Heart right ventricle (tissue), 16 donors: ENCODE results near the gene PEX26. TPM values are rescaled to one million over a fixed set of nuclear protein-coding genes. Genes with fewer than 3 reads are reported as not detected.
A peak's percentile ranks its signal among the peaks of the same experiment; 100 is the strongest.
"Not testable (repeated sequence)": the region's sequence is repeated elsewhere in the genome, so short reads cannot be mapped to it uniquely, and the experiment has no call there.

Experiments
- ATAC-seq, 8 donors: fragments of 200-7000 bp; cut with Tn5 transposase; one replicate each; pipeline ENCODE4 v1.9.1; 2020; ENCODE audit warnings: mild to moderate bottlenecking in 8 of 8, moderate library complexity in 8 of 8, moderate number of reproducible peaks in 1 of 8
- DNase-seq, 2 donors: peaks; one replicate each; pipeline ENCODE4 v3.0.0-alpha.2; 2020
- H3K27ac ChIP-seq, 10 donors: fragments of 200-600 bp; sonication (generic) in 2 of 10; one replicate each; pipeline versions ENCODE4 v1.5.0 to v1.8.0; 2020 to 2022; ENCODE audit warnings: mild to moderate bottlenecking in 3 of 10
- H3K27me3 ChIP-seq, 7 donors: fragments of 200-600 bp; one replicate each; pipeline ENCODE4 v1.8.0; 2021 to 2022; ENCODE audit warnings: mild to moderate bottlenecking in 2 of 7
- H3K36me3 ChIP-seq, 9 donors: fragments of 200-600 bp; sonication (generic) in 1 of 9; one replicate each; pipeline versions ENCODE4 v1.5.0 to v1.8.0; 2020 to 2022; ENCODE audit warnings: mild to moderate bottlenecking in 2 of 9
- H3K4me1 ChIP-seq, 9 donors: fragments of 200-600 bp; sonication (generic) in 1 of 9; one replicate each; pipeline versions ENCODE4 v1.5.0 to v1.8.0; 2020 to 2022; ENCODE audit warnings: mild to moderate bottlenecking in 4 of 9
- H3K4me3 ChIP-seq, 10 donors: fragments of 200-600 bp; sonication (generic) in 2 of 10; one replicate each; pipeline versions ENCODE4 v1.5.0 to v1.8.0; 2020 to 2022; ENCODE audit warnings: mild to moderate bottlenecking in 7 of 10, moderate library complexity in 2 of 10
- H3K9me3 ChIP-seq, 11 donors: fragments of 200-600 bp in 10 of 11; sonication (generic) in 2 of 11; one replicate each; pipeline versions ENCODE4 v1.5.0 to v1.8.0; 2013 to 2022; ENCODE audit warnings: mild to moderate bottlenecking in 2 of 11, control low read depth in 1 of 11, moderate library complexity in 1 of 11
- WGBS, 2 donors: extraction: QIAGEN DNeasy Blood & Tissue Kit; methylation state at CpG; one replicate each; pipeline ENCODE4 v1.1.7; 2013; ENCODE audit warnings: inconsistent platforms in 1 of 2; 5-methylcytosine and 5-hydroxymethylcytosine counted together
- intact Hi-C, 10 donors: fragments of 100-400 bp; cut with DNase I; formaldehyde crosslinking; loops; one replicate each; pipeline versions ENCODE4 v1.11.1 to v1.14.2; 2022
- polyA plus RNA-seq, 2 donors: library from polyadenylated mRNA; stranded (reverse); fragments of 200-250 nt; gene quantifications; one replicate each; pipeline ENCODE4 v1.2.3, GENCODE V29; 2013
- total RNA-seq, 10 donors: library from RNA; stranded (reverse); fragmentation: NEBNext Ultra II Directional in 3 of 10; extraction: Animal tissue kit (Norgen Biotek cat#: 25700) in 3 of 10; gene quantifications; one replicate each; pipeline versions ENCODE4 v1.2.1 to v1.2.4, GENCODE V29; 2021 to 2023
- TF ChIP-seq, protein P1 (sequence below), 9 donors: fragments of 200-600 bp; sonication (generic) in 2 of 9; IDR thresholded peaks; one replicate each; pipeline versions ENCODE4 v1.5.0 to v1.8.0; 2021 to 2022; ENCODE audit warnings: antibody characterized with exemption in 9 of 9, mild to moderate bottlenecking in 5 of 9, moderate library complexity in 1 of 9
- donor health status: Arrhythmogenic right ventricular cardiomyopathy.
- donor health status: ischemic (EF 13 %, LVEDD 7.1; RV severe dilation, severe dysfunction).
- donor health status: healthy with polysubstance abuse.
- donor health status: DM: no; HTN: yes; CAD: no.
- donor health status: DM: no; HTN: no; CAD: no.
- donor health status: ischemic (EF 25% LVEDD 6.9; RV normal size, moderate dysfunction).
- donor health status: ischemic (EF 25% LVEDD 5.7; RV mildly dilated, moderate dysfunction).
- donor health status: healthy.
- donor health status: DM: yes; HTN: yes; CAD: no.
- donor health status: Ischemic cardiomyopathy.
- donor health status: ischemic (EF 35%, LVEDD 5.7; RV mildly dilated, moderate dysfunction).
- donor health status: nonischemic (EF 11% LVEDD 7.7; RV severe dilation, severe dysfunction).
- donor health status: DM: yes; HTN: yes; CAD: no.
- donor health status: PGD.
- donor health status: ischemic (EF 29% LVEDD 5.4; RV normal size, mild dysfunction).
- donor health status: nonischemic (EF 23%, LVEDD 6.1; RV moderate dilation, normal function).

Gene PEX26
- total and polyA plus RNA-seq, 12 donors = 8.3 to 27.1 (median 20.2) TPM

DNA sequence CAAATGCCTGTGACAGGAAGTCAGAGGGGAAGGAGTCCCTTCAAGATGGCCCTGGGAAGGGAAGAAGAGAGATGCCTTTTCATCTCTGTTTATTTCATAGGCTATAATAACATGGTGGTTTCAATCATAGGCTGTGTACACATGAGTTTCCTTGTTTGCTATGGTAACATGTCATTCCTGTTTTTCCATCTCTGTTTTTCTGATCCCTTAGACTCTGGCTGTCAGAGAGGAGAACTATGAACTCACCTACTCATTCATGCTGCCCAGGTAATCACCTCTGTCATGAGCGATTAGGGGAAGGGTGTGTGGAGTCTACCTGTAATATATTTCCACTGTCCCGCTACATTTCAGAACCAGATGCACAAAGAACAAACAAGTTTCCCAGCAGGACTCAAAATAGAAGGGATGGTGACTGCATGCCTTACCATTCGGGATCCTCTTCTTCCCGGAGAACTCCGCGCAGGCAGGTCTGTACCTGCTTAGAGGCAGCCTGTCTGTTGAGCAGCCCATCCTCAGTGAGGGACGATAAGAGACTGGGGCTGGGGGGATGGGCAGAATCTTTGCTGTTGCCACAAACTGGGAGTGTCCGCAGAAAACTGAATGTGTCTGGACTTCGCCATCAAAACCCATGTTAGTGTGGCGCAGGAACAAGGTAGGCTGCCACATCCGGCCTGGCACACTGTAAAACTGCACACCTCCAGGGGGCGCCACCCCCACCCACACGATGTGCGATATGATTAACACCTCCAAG lies 7.1 kb upstream of the PEX26 start:
- DNase-seq = no peak
- Histone ChIP-seq H3K36me3 (no peaks in the 10 kb centered on the region), H3K27ac (no peak overlapping the region), H3K4me1 (peaks cover 0 to 38% (median 7%) of the 10 kb centered on the region in 9 donors), H3K4me3 (no peak overlapping the region), H3K27me3 (peaks cover 0 to 7% (median 0%) of the 10 kb centered on the region in 7 donors), H3K9me3 (no peaks in the 10 kb centered on the region)
- intact Hi-C loops = loop anchor here in 9 of 10 donors (5.0 to 10.0 kb wide), 10 partner anchors 43 to 516 kb away; partner anchors contain the start of genes MICAL3 (in 2 of the 9) and BCL2L13 (in 1 of the 9)
- TF ChIP-seq, protein P1, sequence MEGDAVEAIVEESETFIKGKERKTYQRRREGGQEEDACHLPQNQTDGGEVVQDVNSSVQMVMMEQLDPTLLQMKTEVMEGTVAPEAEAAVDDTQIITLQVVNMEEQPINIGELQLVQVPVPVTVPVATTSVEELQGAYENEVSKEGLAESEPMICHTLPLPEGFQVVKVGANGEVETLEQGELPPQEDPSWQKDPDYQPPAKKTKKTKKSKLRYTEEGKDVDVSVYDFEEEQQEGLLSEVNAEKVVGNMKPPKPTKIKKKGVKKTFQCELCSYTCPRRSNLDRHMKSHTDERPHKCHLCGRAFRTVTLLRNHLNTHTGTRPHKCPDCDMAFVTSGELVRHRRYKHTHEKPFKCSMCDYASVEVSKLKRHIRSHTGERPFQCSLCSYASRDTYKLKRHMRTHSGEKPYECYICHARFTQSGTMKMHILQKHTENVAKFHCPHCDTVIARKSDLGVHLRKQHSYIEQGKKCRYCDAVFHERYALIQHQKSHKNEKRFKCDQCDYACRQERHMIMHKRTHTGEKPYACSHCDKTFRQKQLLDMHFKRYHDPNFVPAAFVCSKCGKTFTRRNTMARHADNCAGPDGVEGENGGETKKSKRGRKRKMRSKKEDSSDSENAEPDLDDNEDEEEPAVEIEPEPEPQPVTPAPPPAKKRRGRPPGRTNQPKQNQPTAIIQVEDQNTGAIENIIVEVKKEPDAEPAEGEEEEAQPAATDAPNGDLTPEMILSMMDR (IDR thresholded peaks at IDR 0.05) = peak in 4 of 9 donors; percentile 9 to 23 (median 13)
- WGBS, 2 donors = 82 to 84% methylated on average over 14 of the region's 14 CpGs
- ATAC-seq = no peak

DNA sequence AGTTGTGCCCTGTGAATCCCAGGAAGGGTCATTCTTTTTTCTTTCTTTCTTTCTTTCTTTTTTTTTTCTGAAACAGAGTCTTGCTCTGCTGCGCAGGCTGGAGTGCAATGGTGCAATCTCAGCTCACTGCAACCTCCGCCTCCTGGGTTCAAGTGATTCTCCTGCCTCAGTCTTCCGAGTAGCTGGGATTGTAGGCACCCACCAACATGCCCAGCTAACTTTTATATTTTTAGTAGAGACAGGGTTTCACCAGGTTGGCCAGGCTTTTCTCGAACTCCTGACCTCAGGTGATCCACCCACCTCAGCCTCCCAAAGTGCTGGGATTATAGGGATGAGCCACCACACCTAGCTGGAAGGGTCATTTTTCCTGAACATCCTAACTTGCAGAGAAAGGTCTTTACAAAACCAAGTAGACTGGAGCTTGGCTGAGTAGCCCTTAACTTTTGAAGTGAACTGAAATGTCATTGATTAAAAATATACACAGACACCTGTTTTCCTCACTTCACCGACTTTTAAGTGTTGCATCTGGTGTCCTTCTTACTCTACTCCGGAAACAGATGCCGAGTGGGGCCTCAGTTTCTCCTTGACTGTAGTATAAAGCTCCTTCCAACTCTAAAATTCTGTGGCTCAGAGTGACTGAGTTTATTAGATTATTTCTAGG lies 6.4 kb upstream of the PEX26 start:
- peaks cover 3 to 38% (median 14%) of the 10 kb centered on the region in 9 donors for H3K4me1 ChIP-seq
- H3K27me3 ChIP-seq, H3K27ac ChIP-seq, DNase-seq, H3K4me3 ChIP-seq, H3K9me3 ChIP-seq, ATAC-seq, H3K36me3 ChIP-seq: not testable (repeated sequence)
- intact Hi-C loops = loop anchor here in 9 of 10 donors (5.0 to 10.0 kb wide), 10 partner anchors 44 to 517 kb away; partner anchors contain the start of genes MICAL3 (in 2 of the 9) and BCL2L13 (in 1 of the 9)
- 83 to 90% methylated on average over 7 of the region's 7 CpGs for WGBS, 2 donors

DNA sequence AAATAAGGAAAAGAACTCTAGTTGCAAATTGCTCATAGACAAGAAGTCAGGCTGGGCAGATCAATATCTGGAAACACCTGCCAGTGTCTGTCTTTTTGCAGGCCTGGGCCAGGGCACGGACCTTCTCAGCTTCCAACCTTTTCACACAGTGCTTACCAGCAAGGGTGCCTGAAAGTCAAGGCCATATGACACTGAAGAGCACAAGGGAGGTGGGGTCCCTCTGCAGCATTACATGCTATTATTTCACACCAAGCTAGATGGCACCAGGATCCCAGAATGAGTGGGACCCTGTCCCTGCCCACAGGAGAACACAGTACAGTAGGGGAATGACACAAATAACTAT lies 5.9 kb upstream of the PEX26 start:
- DNase-seq (no peak), ATAC-seq (no peak)
- Histone ChIP-seq H3K27ac (no peak overlapping the region), H3K4me1 (peaks cover 7 to 42% (median 19%) of the 10 kb centered on the region in 9 donors), H3K9me3 (no peaks in the 10 kb centered on the region), H3K36me3 (no peaks in the 10 kb centered on the region), H3K4me3 (no peak overlapping the region), H3K27me3 (no peaks in the 10 kb centered on the region)
- WGBS, 2 donors = 46 to 65% methylated on average over 1 of the region's 1 CpG
- intact Hi-C loops = loop anchor here in 9 of 10 donors (2.0 to 10.0 kb wide), 11 partner anchors 45 to 517 kb away; partner anchors contain the start of genes MICAL3 (in 2 of the 9) and BCL2L13 (in 1 of the 9)
- TF ChIP-seq, protein P1 (IDR thresholded peaks at IDR 0.05) = no peak

DNA sequence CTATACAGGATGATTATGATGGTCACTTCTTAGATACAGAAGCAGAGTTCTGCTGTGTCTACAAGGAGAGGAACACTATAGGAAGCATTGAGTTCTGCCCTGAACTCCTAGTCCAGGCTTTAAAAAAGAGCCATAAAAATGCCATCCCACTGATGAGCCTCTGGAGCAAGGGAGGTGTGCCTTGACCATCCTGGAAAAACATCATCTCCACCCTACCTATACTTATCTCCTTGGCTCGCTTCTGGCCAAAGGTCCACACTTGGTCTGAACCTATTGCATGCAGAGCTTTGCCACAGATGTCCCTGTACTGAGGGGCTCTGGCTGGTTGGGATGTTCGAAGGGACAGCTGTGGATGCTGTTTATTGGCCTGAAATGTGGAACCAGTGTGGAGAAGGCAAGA lies 4.3 kb upstream of the PEX26 start:
- H3K36me3 ChIP-seq = no peaks in the 10 kb centered on the region

DNA sequence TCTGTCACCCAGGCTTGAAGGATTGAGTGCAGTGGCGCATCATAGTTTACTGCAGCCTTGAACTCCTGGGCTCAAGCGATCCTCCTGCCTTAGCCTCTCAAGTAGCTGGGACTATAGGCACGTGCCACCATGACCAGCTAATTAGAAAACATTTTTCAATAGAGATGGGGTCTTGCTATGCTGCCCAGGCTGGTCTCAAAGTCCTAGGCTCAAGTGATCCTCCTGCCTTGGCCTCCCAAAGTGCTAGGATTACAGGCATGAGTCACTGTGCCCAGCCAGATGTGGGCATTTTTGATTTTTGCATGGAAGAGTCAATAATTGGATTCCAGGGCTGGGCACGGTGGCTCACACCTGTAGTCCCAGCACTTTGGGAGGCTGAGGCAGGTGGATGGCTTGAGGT lies 3.9 kb upstream of the PEX26 start:
- not testable (repeated sequence) for ATAC-seq, H3K9me3 ChIP-seq, H3K27ac ChIP-seq, H3K27me3 ChIP-seq, DNase-seq, H3K36me3 ChIP-seq, H3K4me3 ChIP-seq
- H3K4me1 ChIP-seq = peaks cover 9 to 32% (median 24%) of the 10 kb centered on the region in 9 donors
- 91 to 95% methylated on average over 4 of the region's 4 CpGs for WGBS, 2 donors
- intact Hi-C loops = loop anchor here (1.0 to 10.0 kb wide), 13 partner anchors 47 to 519 kb away; partner anchors contain the start of genes MICAL3 (in 2 of the 10) and BCL2L13 (in 1 of the 10)

More for the DNA sequence above, 4.3 kb upstream of the PEX26 start:
- intact Hi-C loops = loop anchor here in 9 of 10 donors (2.0 to 10.0 kb wide), 11 partner anchors 46 to 519 kb away; partner anchors contain the start of genes MICAL3 (in 2 of the 9) and BCL2L13 (in 1 of the 9)
- no peaks in the 10 kb centered on the region for H3K9me3 ChIP-seq
- TF ChIP-seq, protein P1 (IDR thresholded peaks at IDR 0.05) = no peak
- WGBS, 2 donors = 88 to 93% methylated on average over 2 of the region's 2 CpGs
- H3K4me1 ChIP-seq = peaks cover 9 to 32% (median 24%) of the 10 kb centered on the region in 9 donors
- H3K27me3 ChIP-seq = no peaks in the 10 kb centered on the region
- H3K4me3 ChIP-seq = no peak overlapping the region
- DNase-seq = no peak
- H3K27ac ChIP-seq = no peak overlapping the region
- ATAC-seq = no peak
